ENCODE measurements around the gene TNRC18.

The TNRC18 gene

GRCh38 chr7:5428478-5429252, 5.0 kb upstream of the TNRC18 start:
- peak; percentile 94 for DNase-seq

GRCh38 chr7:5426226-5426475, 2.5 kb upstream of the TNRC18 start:
- DNase-seq: peak; percentile 80

- DNase-seq: peak; percentile 93
These were observed 2.0 kb upstream of the TNRC18 start for GRCh38 chr7:5425507-5426225.

- DNase-seq: peak; percentile 74
These were observed 1.3 kb upstream of the TNRC18 start for GRCh38 chr7:5424749-5425506.

- DNase-seq: peak; percentile 99
These were observed 528 bp upstream of the TNRC18 start for GRCh38 chr7:5423976-5424748.

- DNase-seq: no peak
These were observed 983 bp downstream of the TNRC18 start for GRCh38 chr7:5422396-5423305.

GRCh38 chr7:5421714-5422395, 1.8 kb downstream of the TNRC18 start:
- peak; percentile 80 for DNase-seq

GRCh38 chr7:5420881-5421713, 2.5 kb downstream of the TNRC18 start:
- no peak for DNase-seq

GRCh38 chr7:5420067-5420880, 3.4 kb downstream of the TNRC18 start:
- no peak for DNase-seq

- no peak for DNase-seq
These were observed 4.0 kb downstream of the TNRC18 start for GRCh38 chr7:5419539-5420066.

- DNase-seq: no peak
These were observed 5.4 kb downstream of the TNRC18 start for GRCh38 chr7:5418285-5418582.

GRCh38 chr7:5417106-5418071, 6.2 kb downstream of the TNRC18 start:
- peak; percentile 99 for DNase-seq

- peak; percentile 41 for DNase-seq
These were observed 8.7 kb downstream of the TNRC18 start for GRCh38 chr7:5414916-5415315.

GRCh38 chr7:5413449-5413786, 10.2 kb downstream of the TNRC18 start:
- DNase-seq: no peak

- DNase-seq: peak; percentile 68
These were observed 14.9 kb downstream of the TNRC18 start for GRCh38 chr7:5408777-5409176.

- DNase-seq: no peak
These were observed 16.4 kb downstream of the TNRC18 start for GRCh38 chr7:5406957-5407945.

- no peak for DNase-seq
These were observed 19.2 kb downstream of the TNRC18 start for GRCh38 chr7:5404421-5404826.
